HCT116 (cell line): ENCODE results near the gene FAM98C. TPM values are rescaled to one million over a fixed set of nuclear protein-coding genes. Genes with fewer than 3 reads are reported as not detected.

Experiments
- ATAC-seq: fragments of 200-7000 bp; cut with Tn5 transposase; 2 replicates; pipeline ENCODE4 v1.9.1; 2020; ENCODE audit warnings: mild to moderate bottlenecking, moderate library complexity
- BruUV-seq: library from RNA; stranded (reverse); fragments of 400-500 nt; replicated peaks from 2 replicates; lab custom pipeline; 2021; lab: Mats Ljungman, UMichigan
- CTCF ChIA-PET: fragments of 300-600 bp; sonication (Branson Sonifier 250); formaldehyde crosslinking; loops from one replicate; lab custom pipeline; 2021; ENCODE audit warnings: antibody characterized with exemption; lab: Charles Lee
- POLR2A ChIA-PET: fragments of 300-600, 350-600 bp; sonication (Branson Sonifier 250); formaldehyde crosslinking; loops from one replicate; lab custom pipeline; 2021; ENCODE audit warnings: antibody characterized with exemption; lab: Charles Lee
- RAD21 ChIA-PET, 2 experiments: fragments of 300-600 bp; sonication (Branson Sonifier 250); formaldehyde crosslinking; loops; one replicate each; lab custom pipeline; 2023; ENCODE audit warnings: low total read pairs in 2 of 2; ENCODE audit not compliant: uncharacterized antibody in 2 of 2, unreplicated experiment in 2 of 2, low non-redundant PET in 1 of 2; lab: Charles Lee
- DNase-seq: peaks from one replicate; pipeline ENCODE4 v3.0.0-alpha.2; 2010; ENCODE audit warnings: low read depth, low spot score
- H2AFZ ChIP-seq: fragments of 200-600 bp; shearing (Covaris generic), sonication (generic); 2 replicates; pipeline ENCODE4 v1.6.1; 2017; ENCODE audit warnings: low read depth, mixed run types, mixed read lengths, antibody characterized with exemption, low read length; ENCODE audit not compliant: poor library complexity, severe bottlenecking
- H3K27ac ChIP-seq: 2 replicates; pipeline ENCODE4 v1.5.1; 2012; ENCODE audit warnings: low read depth, low read length
- H3K27me3 ChIP-seq: fragments of 200-600 bp; sonication (generic); 2 replicates; pipeline ENCODE4 v1.6.1; 2016; ENCODE audit warnings: mixed run types, low read length, mixed read lengths; ENCODE audit not compliant: insufficient read depth
- H3K36me3 ChIP-seq, 2 experiments: fragments of 200-500 bp in 1 of 2; fragments of 200-600 bp in 1 of 2; sonication (Bioruptor generic) in 1 of 2; sonication (generic) in 1 of 2; 2 replicates each; pipeline versions ENCODE4 v1.5.1 to v1.6.1; 2014 to 2016; ENCODE audit warnings: low read length in 2 of 2, inconsistent platforms in 1 of 2, mixed read lengths in 1 of 2, mixed run types in 1 of 2; ENCODE audit not compliant: insufficient read depth in 2 of 2, control insufficient read depth in 1 of 2
- H3K4me1 ChIP-seq, 2 experiments: fragments of 200-600 bp in 1 of 2; sonication (generic) in 1 of 2; 2 replicates each; pipeline versions ENCODE4 v1.5.1 to v1.6.1; 2012 to 2017; ENCODE audit warnings: low read length in 2 of 2, inconsistent platforms in 1 of 2, mild to moderate bottlenecking in 1 of 2, mixed read lengths in 1 of 2, mixed run types in 1 of 2, moderate library complexity in 1 of 2; ENCODE audit not compliant: insufficient read depth in 2 of 2, control insufficient read depth in 1 of 2
- H3K4me2 ChIP-seq: fragments of 200-600 bp; sonication (generic); 2 replicates; pipeline ENCODE4 v1.6.1; 2017; ENCODE audit warnings: mixed run types, low read length, mixed read lengths
- H3K4me3 ChIP-seq, 2 experiments: fragments of 200-600 bp in 1 of 2; sonication (generic) in 1 of 2; replicated peaks in 1 of 2; 2 replicates each; pipeline ENCODE4 v1.5.1; 2011 to 2016; ENCODE audit warnings: low read length in 2 of 2, control low read depth in 1 of 2, low read depth in 1 of 2, mild to moderate bottlenecking in 1 of 2, mixed read lengths in 1 of 2, mixed run types in 1 of 2
- H3K79me2 ChIP-seq: fragments of 200-600 bp; sonication (generic); 2 replicates; pipeline ENCODE4 v1.6.1; 2017; ENCODE audit warnings: mild to moderate bottlenecking, mixed run types, low read length, moderate library complexity, mixed read lengths; ENCODE audit not compliant: insufficient read depth
- H3K9ac ChIP-seq: fragments of 200-600 bp; sonication (generic); 2 replicates; pipeline ENCODE4 v1.6.1; 2016; ENCODE audit warnings: low read length, mixed read lengths
- H3K9me2 ChIP-seq: fragments of 200-600 bp; sonication (generic), shearing (Covaris generic); 2 replicates; pipeline ENCODE4 v1.6.1; 2017; ENCODE audit warnings: mixed run types, mild to moderate bottlenecking, moderate library complexity; ENCODE audit not compliant: insufficient read depth
- H3K9me3 ChIP-seq, 2 experiments: fragments of 200-500 bp in 1 of 2; fragments of 200-600 bp in 1 of 2; sonication (Bioruptor generic) in 1 of 2; sonication (generic) in 1 of 2; 2 replicates each; pipeline ENCODE4 v1.6.1; 2014 to 2017; ENCODE audit warnings: low read length in 2 of 2, mixed read lengths in 2 of 2, inconsistent platforms in 1 of 2, low read depth in 1 of 2, mild to moderate bottlenecking in 1 of 2, mixed run types in 1 of 2, moderate library complexity in 1 of 2; ENCODE audit not compliant: control insufficient read depth in 1 of 2, insufficient read depth in 1 of 2
- H4K20me1 ChIP-seq: fragments of 200-600 bp; sonication (generic), shearing (Covaris generic); 2 replicates; pipeline ENCODE4 v1.6.1; 2017; ENCODE audit warnings: mixed run types, mild to moderate bottlenecking, moderate library complexity; ENCODE audit not compliant: insufficient read depth
- CBX3 ChIP-seq: IDR thresholded peaks from 2 replicates; pipeline ENCODE4 v1.6.1; 2012; ENCODE audit warnings: low read depth
- CEBPB ChIP-seq: IDR thresholded peaks from 2 replicates; pipeline ENCODE4 v1.6.1; 2012; ENCODE audit warnings: low read depth
- EGR1 ChIP-seq: IDR thresholded peaks from 2 replicates; pipeline ENCODE4 v1.6.1; 2012; ENCODE audit warnings: low read depth
- ELF1 ChIP-seq: IDR thresholded peaks from 2 replicates; pipeline ENCODE4 v1.6.1; 2012; ENCODE audit warnings: low read depth, borderline replicate concordance
- EZH2 ChIP-seq: fragments of 200-600 bp; sonication (generic); IDR thresholded peaks from 2 replicates; pipeline ENCODE4 v1.6.1; 2017; ENCODE audit warnings: antibody characterized with exemption, mixed run types
- EZH2phosphoT487 ChIP-seq: fragments of 200-600 bp; IDR thresholded peaks from 2 replicates; pipeline ENCODE4 v1.6.1; 2018; ENCODE audit warnings: antibody characterized with exemption, borderline replicate concordance
- FOSL1 ChIP-seq: IDR thresholded peaks from 2 replicates; pipeline ENCODE4 v1.6.1; 2012; ENCODE audit warnings: low read depth
- JUND ChIP-seq: IDR thresholded peaks from 2 replicates; pipeline ENCODE4 v1.6.1; 2012
- MAX ChIP-seq: IDR thresholded peaks from 2 replicates; pipeline ENCODE4 v1.6.1; 2012
- POLR2A ChIP-seq: IDR thresholded peaks from 2 replicates; pipeline ENCODE4 v1.7.0; 2011; ENCODE audit warnings: borderline replicate concordance; ENCODE audit not compliant: insufficient read depth, insufficient read length; ENCODE audit errors: extremely low read depth
- POLR2AphosphoS5 ChIP-seq: IDR thresholded peaks from 2 replicates; pipeline ENCODE4 v1.6.1; 2011; ENCODE audit warnings: mild to moderate bottlenecking, low read depth, low read length, moderate library complexity
- RAD21 ChIP-seq: IDR thresholded peaks from 2 replicates; pipeline ENCODE4 v1.6.1; 2012; ENCODE audit warnings: low read depth, mild to moderate bottlenecking
- SIN3A ChIP-seq: IDR thresholded peaks from 2 replicates; pipeline ENCODE4 v1.6.1; 2012; ENCODE audit warnings: low read depth
- SP1 ChIP-seq: IDR thresholded peaks from 2 replicates; pipeline ENCODE4 v1.6.1; 2012; ENCODE audit warnings: low read depth
- TCF7L2 ChIP-seq: IDR thresholded peaks from 2 replicates; pipeline ENCODE4 v1.7.0; 2011; ENCODE audit warnings: borderline replicate concordance, inconsistent platforms; ENCODE audit not compliant: insufficient read depth, insufficient read length; ENCODE audit errors: extremely low read depth
- YY1 ChIP-seq: IDR thresholded peaks from 2 replicates; pipeline ENCODE4 v1.6.1; 2011; ENCODE audit warnings: low read length, low read depth, moderate library complexity, mild to moderate bottlenecking; ENCODE audit not compliant: insufficient replicate concordance; ENCODE audit errors: extremely low read depth
- ZBTB33 ChIP-seq: IDR thresholded peaks from 2 replicates; pipeline ENCODE4 v1.6.1; 2011; ENCODE audit warnings: mild to moderate bottlenecking, low read length, moderate library complexity; ENCODE audit not compliant: insufficient replicate concordance; ENCODE audit errors: extremely low read depth
- ZFX ChIP-seq: fragments of 450-650 bp; IDR thresholded peaks from 2 replicates; pipeline ENCODE4 v1.6.1; 2017
- intact Hi-C: fragments of 100-400 bp; cut with micrococcal nuclease; formaldehyde crosslinking; loops from 2 replicates; pipeline ENCODE4 v1.10.0; 2022
- total RNA-seq: library from RNA; stranded (reverse); gene quantifications from one replicate; pipeline ENCODE4 v1.2.1, GENCODE V29; 2021; ENCODE audit not compliant: unreplicated experiment
- TF ChIP-seq, protein P1 (sequence below): IDR thresholded peaks from 2 replicates; pipeline ENCODE4 v1.6.1; 2012; ENCODE audit warnings: low read depth
- TF ChIP-seq, protein P2 (sequence below): IDR thresholded peaks from 2 replicates; pipeline ENCODE4 v1.6.1; 2012

FAM98C gene
- total RNA-seq, 1 experiment from 2014 or later, result 33.8 TPM

GRCh38 chr19:38385057-38385803 lies 17.7 kb upstream of the FAM98C start:
- H4K20me1 ChIP-seq, result no peaks in the 10 kb centered on the region
- CTCF ChIA-PET, result interaction anchor here (1.3 to 1.6 kb wide), 3 partner anchors 11 to 141 kb away, joined by 3 read pairs; partner anchors contain the start of genes FAM98C and PSMD8

More at GRCh38 chr19:38385057-38385803, 17.7 kb upstream of the FAM98C start:
- Histone ChIP-seq H3K27me3 (no peaks in the 10 kb centered on the region), H3K9ac (no peak overlapping the region), H3K9me2 (no peaks in the 10 kb centered on the region), H3K4me1 (peaks cover 8 to 34% of the 10 kb centered on the region in 2 experiments), H3K9me3 (no peaks in the 10 kb centered on the region), H3K4me2 (no peak overlapping the region), H3K27ac (no peak overlapping the region), H3K79me2 (peaks cover 14% of the 10 kb centered on the region; the same call in 1 of the 2 replicates), H2AFZ (no peak overlapping the region), H3K4me3 (no peak overlapping the region), H3K36me3 (peaks cover 28 to 31% of the 10 kb centered on the region in 2 experiments; a peak in 3 of 4 replicates)
- no TSS peak for BruUV-seq
- ChIA-PET POLR2A (interaction anchor here (1.5 kb wide), 1 partner anchor 11 kb away, joined by 4 read pairs; the partner anchor contains the start of gene PSMD8), RAD21 (no interaction called here)
- TF ChIP-seq EZH2 (no peak), SIN3A (no peak), CEBPB (no peak), EZH2phosphoT487 (no peak), SP1 (no peak), JUND (no peak), ZFX (no peak), CBX3 (no peak), TCF7L2 (no peak), EGR1 (no peak), FOSL1 (no peak), MAX (no peak), YY1 (no peak), POLR2AphosphoS5 (no peak), RAD21 (no peak), ZBTB33 (no peak), ELF1 (no peak), POLR2A (no peak)
- TF ChIP-seq, protein P1, sequence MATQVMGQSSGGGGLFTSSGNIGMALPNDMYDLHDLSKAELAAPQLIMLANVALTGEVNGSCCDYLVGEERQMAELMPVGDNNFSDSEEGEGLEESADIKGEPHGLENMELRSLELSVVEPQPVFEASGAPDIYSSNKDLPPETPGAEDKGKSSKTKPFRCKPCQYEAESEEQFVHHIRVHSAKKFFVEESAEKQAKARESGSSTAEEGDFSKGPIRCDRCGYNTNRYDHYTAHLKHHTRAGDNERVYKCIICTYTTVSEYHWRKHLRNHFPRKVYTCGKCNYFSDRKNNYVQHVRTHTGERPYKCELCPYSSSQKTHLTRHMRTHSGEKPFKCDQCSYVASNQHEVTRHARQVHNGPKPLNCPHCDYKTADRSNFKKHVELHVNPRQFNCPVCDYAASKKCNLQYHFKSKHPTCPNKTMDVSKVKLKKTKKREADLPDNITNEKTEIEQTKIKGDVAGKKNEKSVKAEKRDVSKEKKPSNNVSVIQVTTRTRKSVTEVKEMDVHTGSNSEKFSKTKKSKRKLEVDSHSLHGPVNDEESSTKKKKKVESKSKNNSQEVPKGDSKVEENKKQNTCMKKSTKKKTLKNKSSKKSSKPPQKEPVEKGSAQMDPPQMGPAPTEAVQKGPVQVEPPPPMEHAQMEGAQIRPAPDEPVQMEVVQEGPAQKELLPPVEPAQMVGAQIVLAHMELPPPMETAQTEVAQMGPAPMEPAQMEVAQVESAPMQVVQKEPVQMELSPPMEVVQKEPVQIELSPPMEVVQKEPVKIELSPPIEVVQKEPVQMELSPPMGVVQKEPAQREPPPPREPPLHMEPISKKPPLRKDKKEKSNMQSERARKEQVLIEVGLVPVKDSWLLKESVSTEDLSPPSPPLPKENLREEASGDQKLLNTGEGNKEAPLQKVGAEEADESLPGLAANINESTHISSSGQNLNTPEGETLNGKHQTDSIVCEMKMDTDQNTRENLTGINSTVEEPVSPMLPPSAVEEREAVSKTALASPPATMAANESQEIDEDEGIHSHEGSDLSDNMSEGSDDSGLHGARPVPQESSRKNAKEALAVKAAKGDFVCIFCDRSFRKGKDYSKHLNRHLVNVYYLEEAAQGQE, result no peak
- TF ChIP-seq, protein P2, sequence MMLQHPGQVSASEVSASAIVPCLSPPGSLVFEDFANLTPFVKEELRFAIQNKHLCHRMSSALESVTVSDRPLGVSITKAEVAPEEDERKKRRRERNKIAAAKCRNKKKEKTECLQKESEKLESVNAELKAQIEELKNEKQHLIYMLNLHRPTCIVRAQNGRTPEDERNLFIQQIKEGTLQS, result no peak
- ATAC-seq (no peak), DNase-seq (no peak)
- intact Hi-C loops, result no loop called here
